ENCODE data around the gene ARID4B. TPM values are rescaled to one million over a fixed set of nuclear protein-coding genes. Genes with fewer than 3 reads are reported as not detected.
"Not testable (repeated sequence)": the region's sequence is repeated elsewhere in the genome, so short reads cannot be mapped to it uniquely, and the experiment has no call there.

Gene ARID4B
- total RNA-seq, 1 donor from 2014 or later: 54.7 TPM

DNA sequence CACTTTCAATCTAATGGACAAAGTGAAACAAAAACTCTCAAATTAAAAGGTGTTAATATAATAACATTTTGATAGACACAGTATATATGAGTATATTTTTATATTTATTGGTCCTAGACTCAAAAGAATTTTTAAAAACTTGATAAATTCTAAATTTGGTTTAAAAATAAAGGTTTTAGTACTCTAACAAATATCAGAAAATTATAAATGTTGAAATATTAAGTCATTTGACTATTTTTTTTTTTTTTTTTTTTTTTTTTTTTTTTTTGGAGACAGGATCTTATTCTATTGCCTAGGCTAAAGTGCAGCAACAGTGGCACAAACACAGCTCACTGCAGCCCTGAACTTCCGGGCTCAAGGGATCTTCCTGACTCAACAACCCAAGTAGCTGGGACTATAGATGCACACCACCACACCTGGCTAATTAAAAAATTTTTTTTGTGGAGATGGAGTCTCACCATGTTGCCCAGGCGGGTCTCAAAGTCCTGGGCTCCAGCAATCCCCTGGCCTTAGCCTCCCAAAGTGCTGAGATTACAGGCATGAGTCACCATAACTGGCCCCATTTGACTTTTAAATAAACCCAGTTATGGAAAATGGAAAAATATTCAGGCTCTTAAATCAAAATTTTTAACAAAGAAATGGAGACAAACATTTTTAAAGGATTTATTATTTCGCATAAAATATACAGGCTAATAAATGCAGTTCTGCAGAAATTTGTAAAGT is 106.2 kb downstream of the ARID4B start:
- DNase-seq: no peak

DNA sequence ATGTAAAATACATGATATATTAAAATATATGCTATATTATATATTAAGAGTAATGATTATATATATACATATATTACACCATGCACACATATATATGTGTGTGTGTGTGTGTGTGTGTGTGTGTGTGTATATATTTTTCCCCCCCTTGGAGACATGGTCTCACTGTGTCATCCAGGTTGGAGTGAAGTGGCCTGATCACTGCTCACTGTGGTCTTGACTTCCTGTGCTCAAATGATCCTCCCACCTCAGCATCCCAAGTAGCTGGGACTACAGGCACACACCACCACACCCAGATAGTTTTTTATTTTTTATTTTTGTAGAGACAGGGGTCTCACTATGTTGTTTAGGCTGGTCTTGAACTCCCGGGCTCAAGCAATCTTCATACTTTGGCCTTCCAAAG is 112.5 kb downstream of the ARID4B start:
- no peak for DNase-seq

DNA sequence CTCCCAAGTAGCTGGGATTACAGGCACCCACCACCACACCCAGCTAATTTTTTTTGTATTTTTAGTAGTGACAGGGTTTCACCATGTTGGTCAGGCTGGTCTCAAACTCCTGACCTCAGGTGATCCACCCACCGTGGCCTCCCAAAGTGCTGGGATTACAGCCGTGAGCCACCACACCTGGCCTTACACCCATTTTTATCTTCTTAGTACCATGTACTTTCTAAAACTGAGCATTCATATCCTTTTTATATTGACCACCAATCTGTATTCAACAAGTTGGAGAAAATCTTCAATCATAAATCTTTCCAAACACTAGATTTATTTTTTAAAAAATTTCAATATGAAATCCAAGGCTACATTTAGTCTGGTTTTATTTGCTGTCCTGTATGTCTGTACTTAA is 113.0 kb downstream of the ARID4B start:
- not testable (repeated sequence) for DNase-seq

DNA sequence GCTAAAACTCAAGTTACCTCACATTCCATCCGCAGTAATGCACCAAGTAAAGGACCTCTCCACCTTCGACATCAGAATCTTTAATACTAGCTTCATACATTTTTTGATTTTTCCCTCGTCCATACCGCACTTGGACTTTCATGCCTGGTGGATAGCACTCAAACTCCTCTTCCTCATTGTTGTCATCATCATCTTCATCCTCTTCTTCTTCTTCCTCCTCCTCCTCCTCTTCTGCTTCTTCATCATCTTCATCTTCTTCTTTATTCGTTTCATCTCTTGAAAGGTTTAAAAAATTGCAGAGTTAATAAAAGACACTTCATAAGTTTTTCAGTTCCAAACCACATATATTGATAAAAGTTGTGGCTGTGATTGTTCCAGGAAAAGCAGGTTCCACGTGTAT is 114.2 kb downstream of the ARID4B start:
- DNase-seq: no peak

GRCh38 chr1:235211517-235211916 is 116.5 kb downstream of the ARID4B start:
- DNase-seq: no peak

- no peak for DNase-seq
Measured at GRCh38 chr1:235207209-235207565, 120.8 kb downstream of the ARID4B start.

DNA sequence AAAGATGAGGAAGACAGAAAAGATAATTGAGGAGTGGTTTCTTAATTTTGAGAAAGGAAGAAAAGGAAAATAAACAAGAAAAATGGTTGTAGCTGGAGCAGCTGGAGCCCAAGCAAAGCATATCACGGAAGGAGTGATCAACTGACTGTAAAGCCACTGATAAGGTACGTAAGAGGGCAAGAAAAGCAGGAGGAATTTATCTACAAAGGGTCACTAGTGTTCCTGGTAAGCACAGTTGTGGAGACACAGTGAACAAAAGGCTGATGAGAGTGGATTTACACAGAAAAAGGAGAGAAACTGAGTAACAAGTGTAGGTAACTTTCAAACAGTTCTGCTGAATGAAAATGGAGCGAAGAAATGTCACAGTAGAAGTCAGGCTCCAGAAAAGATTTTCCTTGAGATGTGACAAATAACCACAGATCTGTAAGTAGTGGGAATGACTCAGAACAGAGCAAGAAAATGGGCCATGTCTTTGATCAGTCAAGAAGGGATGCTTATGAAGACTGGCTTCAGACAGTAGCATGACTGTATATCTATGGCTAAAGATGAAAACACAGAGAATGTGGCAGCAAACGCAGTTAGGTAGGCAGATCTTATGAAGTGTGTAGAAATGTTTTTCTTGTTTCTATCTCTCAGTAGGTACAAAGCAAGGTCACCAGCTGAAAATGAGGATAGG is 121.3 kb downstream of the ARID4B start:
- DNase-seq: no peak

- no peak for DNase-seq
Measured at GRCh38 chr1:235205687-235206086, 122.3 kb downstream of the ARID4B start.

GRCh38 chr1:235203428-235203827 is 124.6 kb downstream of the ARID4B start:
- DNase-seq: no peak

GRCh38 chr1:235202447-235202846 is 125.5 kb downstream of the ARID4B start:
- DNase-seq: not testable (repeated sequence)

DNA sequence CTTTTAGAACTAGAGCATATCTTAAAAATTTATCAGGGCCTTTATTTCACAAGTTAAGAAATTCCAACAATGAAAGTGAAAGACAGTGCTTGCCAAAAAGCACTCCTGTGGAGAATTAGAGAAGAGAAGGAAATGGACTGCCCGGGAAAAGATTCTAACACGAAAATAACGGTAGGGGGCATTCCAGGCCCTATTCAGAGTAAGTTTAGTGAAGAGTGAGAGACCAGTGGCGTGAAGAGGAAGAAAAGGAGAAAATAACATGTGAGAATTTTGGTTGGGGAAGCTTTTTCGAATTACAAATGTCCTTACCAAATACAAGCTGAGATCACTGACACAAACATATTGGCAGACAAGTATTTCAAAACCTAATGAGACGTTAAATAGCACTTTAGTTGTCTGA is 128.5 kb downstream of the ARID4B start:
- DNase-seq: peak; percentile 31

- no peak for DNase-seq
Measured at GRCh38 chr1:235190431-235190830, 137.5 kb downstream of the ARID4B start.

DNA sequence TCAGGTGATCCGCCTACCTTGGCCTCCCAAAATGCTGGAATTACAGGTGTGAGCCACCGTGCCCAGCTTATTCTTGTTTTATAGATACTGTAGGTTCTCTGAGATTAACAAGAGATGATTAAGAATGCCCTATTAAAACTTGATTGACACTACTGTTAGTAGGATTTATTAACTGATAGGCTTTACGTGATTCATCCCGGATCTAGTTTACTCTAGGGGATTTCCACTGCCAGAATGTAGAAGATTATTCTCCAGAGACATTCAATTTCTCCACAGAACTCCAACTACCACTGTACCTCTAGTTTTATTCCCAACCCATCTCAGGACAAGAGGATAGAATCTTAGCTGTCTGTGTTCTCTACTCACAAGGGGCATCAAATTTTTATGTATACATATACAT is 140.7 kb downstream of the ARID4B start:
- no peak for DNase-seq

DNA sequence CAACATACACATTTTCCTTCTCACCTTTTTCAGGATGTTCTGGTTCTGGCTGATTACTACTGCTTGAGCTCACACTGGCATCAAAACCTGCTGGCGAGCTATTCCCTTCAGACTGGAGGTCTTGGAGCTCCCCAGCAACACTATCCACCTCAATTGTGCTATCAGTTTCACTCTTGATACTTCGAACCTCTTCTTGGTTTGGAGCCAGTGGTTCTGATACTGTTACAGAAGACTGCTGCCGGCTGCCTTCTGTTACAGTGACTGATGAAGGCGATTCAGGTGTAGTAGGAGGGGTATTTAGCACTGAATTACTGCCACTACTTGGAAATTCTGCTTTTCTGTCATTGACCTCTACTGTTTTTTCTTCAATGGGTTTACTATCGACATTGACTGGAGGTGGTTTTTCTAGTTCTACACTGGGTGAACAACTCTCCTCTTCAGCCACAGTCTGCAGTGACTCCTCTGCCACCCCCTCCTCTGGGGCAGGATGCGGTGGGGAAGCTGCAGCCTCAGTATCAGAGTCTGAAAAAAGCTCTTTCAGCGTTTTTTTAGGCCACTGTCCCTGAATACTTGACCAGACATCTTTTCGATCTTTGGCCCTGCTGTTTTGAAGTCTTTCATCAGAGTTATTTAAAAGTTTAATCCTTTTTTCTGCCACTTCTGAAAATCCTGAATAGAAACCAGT is 146.3 kb downstream of the ARID4B start:
- DNase-seq: no peak

DNA sequence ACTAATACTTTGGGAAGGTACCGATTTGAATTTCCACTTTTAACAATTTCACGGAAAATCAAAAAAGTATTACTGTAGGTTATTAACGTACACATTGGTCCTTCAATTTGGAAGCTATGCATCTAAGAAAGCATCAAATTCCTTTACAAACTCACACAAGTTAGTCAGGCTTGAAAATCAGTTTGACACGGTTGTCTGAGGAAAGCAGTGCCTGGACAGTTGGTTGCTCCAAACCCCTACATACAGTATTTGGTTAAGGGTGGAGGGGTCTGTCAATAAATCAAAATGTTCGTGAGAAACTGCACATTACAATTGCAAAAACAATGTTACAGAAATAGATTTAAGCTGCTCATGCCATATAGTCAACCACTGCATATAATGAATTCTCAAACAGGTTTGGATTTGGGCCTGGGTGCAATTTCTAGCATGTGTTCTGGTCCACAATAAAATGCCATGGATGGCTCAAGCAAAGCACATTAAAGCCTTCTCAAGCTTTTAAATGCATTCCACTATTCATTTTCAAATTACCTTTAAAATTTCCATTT is 147.0 kb downstream of the ARID4B start:
- peak; percentile 7 for DNase-seq

DNA sequence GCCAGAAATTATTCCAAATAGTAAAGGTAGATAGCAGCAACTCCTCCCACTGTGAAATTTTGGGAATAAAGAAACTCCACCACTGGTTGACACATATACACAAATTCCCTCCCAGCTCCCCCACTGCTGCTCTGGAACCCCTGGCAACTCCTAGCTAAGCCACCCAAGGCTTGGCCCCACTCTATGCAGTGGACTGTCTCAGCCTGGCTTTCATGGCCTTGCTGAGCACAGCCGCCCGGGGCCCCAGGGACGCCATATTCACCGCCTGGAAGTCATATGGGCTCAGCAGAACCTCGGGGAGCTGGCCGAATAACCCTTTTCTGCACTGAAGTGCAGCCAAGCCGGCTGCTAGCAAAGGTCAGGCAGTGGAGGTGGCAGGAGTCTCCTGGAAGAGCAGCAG is 151.5 kb downstream of the ARID4B start:
- DNase-seq: no peak

GRCh38 chr1:235169986-235170385 is 158.0 kb downstream of the ARID4B start:
- DNase-seq: no peak

GRCh38 chr1:235168375-235168774 is 159.6 kb downstream of the ARID4B start:
- DNase-seq: no peak

DNA sequence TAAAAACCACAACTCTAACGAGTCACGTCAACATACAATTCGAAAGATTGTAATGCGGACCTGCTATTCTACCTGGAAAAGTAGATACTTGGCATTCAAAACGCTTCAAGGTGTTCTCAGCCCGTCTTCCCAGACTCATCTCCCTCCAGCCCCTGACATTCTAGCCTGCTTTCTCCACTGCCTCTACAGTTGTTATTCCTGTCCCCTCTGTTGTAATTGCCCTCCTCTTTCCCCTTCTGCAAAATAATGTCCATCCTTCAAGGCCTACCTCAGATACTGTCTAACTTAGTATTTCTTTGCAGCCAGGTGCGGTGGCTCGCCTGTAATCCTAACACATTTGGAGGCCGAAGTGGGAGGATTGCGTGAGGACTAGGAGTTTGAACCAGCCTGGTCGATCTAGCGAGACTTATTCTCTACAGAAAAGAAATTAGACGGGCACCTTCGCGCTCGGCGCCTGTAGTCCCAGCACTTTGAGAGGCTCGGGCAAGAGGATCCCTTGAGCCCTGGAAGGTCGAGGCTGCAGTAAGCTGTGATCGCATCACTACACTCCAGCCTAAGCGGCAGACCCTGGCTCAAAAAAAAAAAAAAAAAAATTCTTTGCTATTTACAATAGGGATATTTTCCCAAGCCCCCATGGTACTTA is 166.2 kb downstream of the ARID4B start:
- no peak for DNase-seq

- peak; percentile 97 for DNase-seq
Measured at GRCh38 chr1:235160957-235161684, 166.9 kb downstream of the ARID4B start, which contains the start of gene RBM34. RBM34 (minus strand) TSS chr1:235161250; CDS start chr1:235161226, 24 bp downstream.

DNA sequence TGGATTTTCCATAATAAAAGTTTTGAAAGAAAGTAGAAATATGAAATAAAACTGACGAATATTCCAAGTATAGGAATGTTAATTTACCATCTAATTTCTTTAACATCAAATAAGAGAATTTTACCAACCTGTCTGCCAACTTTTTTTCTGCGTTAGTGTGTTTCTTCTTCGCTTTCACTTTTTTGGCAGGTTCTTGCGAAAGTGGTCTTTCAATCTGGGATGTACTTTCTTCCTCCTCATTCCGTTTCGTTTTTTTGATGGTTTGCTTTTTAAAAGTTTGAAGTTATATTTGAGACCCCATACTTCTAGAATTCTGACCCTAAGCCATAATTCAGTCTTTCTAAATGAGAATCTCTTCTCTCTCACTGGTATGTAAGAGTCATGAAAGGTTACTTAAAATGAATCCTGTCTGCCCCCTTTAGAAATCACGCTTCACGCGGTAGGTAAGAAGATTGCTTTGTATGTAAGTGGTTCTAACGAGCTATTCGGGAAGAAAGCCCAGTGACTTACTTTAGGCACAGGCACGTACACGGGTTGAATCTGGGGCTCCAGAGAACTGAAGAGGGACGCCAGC is 167.5 kb downstream of the ARID4B start:
- peak; percentile 67 for DNase-seq
